HG03442 (cell line): ENCODE measurements around the gene POLR2J.
"Not testable (repeated sequence)": the region's sequence is repeated elsewhere in the genome, so short reads cannot be mapped to it uniquely, and the experiment has no call there.

Source experiments
- ATAC-seq: cut with Tn5 transposase; IDR thresholded peaks from one replicate; pipeline ENCODE4 v1.9.1; 2021; ENCODE audit warnings: mild to moderate bottlenecking, moderate library complexity; ENCODE audit not compliant: unreplicated experiment

The POLR2J gene

DNA sequence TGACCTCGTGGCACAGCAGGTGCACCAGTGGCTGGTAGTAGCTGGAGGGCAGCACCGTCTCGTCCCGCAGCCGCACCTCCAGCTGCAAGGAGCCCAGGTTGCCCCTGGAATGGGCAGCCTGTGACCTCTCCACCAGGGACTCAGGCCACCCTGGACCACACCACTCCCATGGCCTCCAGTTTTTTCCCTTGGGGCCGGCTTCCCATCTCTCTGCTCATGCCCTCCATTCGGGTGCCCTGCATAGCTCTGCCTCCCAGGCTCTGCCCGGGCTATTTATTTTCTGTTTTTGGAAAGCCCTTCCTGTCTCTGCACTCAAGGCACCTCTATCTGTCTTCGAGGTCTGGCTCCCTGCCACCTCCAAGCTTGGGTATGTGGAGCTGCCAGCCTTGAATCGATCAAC, 18.1 kb upstream of the POLR2J start:
- ATAC-seq, result not testable (repeated sequence)

DNA sequence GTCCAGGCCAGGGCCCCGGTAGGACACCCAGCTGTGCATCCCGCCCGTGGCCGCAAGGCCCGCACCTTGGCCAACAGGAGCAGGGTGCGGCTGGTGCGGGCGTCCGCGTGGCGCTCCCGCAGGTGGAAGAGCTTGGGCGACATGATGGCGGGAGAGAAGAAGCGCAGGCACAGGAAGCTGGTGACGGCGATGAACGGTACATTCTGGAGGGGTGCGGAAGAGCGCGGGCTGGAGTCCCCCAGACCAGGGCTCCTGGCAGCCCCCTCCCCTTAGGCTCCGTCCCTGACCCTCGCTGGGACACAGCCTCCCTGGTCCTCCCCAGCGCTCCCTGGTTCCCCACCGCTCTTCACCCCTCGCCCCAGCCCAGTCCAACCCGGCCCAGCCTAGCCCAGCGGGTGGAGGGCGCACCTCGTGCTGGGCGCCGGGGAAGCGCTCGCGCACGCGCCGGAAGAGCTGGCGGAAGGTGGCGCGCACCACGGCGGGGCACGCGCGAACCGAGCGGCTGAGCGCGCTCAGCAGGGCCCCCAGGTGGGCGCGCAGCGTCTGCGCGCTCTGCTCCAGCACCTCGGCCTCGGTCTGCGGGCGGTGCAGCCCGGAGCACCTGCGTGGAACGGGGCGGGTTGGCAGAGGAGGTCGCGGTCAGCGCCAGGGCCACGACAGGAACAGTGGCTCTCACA, 15.9 kb upstream of the POLR2J start:
- ATAC-seq, result peak; percentile 65

DNA sequence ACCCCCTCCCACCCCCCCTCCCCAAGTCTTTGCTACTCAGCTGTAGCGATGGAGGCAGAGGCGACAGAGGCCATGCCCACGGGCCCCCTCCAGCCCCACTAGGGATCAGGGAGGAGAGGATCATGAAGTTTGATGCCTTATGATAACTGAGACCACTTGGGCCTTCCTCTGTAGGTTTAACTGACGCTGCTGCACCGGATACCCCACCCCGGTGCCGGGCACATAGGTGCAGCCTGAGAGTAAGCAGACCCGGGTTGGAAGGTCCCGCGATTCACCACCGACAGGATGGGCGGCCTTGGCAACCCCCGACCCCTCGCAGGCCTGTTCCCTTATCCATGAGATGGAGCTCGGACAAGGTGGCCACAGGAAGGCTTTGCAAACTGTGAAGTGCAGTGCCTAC, 15.3 kb upstream of the POLR2J start:
- ATAC-seq, result not testable (repeated sequence)

DNA sequence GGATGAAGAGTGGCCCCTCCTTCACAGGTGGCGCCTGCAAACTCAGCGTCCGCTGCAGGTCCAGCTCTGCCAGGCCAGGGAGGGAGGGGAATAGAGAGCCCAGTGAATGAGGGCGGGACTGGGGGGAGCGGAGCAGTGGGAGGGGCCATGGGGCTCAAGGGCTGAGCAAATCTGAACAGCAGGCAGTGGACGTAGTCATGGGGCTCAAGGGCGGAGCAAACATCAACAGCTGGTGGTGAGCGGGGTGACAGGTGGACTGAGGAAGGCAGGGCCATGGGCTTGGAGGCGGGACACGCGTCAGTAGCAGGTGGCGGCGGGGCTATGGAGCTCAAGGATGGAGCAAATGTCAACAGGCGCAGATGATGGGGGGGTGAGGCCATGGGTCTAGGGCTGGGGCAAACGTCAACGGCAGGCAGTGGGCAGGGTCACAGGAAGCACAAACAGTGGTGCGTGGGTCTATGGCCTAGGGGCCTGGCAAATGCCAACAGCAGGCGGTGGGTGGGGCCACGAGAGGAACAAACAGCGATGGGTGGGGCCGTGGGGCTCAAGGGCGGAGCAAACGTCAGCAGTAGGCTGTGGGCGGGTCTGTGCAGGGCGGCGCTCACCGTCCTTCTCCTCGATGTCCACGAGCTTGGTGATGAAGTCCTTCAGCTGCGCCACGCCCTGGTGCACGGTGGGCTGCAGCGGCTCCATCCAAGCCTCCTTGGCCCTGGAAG, 14.7 kb upstream of the POLR2J start:
- ATAC-seq, result peak; percentile 28

DNA sequence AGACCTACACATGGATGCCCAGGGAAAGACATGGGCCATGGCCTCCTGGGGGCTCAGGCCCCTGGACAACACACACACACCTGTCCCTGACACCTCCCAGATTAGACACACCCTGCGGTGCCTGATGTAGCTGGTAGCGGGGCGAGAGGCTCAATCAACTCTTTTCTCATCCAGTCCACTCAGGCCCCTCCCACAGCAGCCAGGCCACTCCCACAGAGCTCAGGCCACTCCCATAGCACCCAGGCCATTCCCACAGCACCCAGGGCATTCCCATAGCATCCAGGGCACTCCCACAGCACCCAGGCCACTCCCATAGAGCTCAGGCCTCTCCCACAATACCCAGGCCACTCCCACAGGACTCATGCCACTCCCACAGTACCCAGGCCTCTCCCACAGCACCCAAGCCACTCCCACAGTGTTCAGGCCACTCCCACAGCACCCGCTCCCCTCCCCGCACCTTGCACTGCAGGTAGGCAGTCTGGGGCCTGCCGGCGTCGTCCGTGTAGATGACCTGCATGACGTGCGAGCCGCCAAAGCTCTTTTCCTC, 11.9 kb upstream of the POLR2J start:
- peak; percentile 41 for ATAC-seq

DNA sequence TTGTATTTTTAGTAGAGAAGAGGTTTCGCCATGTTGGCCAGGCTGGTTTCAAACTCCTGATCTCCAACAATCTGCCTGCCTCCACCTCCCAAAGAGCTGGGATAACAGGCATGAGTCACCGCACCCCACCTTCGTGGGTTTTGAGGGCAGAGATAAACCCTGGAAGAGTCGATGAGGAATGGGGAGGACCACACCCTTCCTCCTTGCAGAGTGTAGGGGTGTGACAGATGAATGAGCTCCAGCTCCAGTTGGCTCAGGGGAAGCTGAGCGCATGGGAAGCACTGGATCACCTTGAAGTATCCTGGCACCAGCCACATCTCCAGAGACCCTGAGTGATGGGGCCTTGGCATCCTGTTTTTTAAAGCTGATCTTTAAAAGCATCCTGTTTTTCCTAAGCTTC, 5.6 kb upstream of the POLR2J start:
- ATAC-seq, result not testable (repeated sequence)

DNA sequence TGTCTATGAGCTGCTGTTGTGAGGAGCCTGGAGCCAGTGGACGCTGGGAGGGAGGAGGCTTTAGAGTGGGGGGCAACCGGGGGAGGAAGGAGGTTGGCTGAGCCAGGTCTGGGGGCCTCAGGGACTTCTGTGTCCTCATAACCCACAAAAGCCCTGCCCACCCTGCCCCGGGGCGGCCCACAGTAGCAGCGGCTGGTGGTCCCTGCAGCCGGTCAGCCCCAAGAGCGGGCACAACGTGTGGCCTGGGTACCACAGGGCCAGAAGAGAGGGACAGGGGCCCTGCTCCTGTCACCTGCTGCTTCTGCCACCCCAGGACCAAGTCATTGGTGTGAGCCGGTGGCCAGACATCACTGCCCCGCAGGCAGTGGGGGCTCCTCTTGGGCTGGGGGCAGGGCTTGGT, 3.2 kb upstream of the POLR2J start:
- ATAC-seq, result not testable (repeated sequence)

DNA sequence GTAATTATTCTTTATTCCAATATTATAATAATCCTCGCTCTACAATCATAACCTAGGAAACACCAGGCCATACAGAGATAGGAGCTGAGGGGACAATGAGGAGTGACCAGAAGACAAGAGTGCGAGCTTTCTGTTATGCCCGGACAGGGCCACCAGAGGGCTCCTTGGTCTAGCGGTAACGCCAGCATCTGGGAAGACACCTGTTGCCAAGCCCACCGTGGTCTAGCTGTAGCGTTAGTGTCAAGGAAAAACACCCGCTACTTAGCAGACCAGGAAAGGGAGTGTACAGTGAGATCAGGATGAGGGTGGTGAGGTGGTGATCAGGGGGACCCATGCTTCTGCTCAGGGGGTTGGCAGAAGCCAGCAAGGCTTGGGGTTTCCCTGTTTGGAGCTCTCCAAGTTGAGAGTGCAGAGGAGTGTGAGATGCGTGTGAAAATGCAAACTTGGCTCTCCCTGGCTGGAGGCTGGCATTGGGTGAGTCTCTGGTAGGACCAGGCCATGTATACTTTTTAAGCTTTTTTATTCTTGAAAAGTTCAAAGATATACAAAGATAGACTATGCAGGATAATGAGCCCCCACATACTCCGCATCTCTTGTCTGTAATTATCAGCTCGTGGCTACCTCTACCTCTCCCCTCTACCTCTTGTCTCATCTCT, 1.4 kb upstream of the POLR2J start:
- not testable (repeated sequence) for ATAC-seq

DNA sequence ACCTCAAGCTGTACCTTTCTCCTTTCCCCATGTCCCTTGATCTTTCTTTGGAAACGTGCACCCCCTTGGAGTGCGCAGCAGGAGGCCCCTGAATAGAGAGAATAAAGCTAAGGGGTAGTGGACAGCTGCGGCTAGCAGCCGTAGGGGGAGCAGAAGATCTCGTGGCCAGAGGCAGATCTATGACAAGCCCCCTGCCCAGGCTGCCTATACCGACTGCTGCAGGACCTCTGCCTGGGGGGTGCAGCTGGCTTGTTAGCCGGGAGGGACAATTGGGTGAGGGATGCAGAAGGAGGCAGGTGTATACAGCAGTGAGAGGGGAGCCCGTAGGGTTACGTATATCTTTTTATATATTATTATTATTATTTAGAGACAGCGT, 475 bp upstream of the POLR2J start:
- ATAC-seq, result peak; percentile 24

DNA sequence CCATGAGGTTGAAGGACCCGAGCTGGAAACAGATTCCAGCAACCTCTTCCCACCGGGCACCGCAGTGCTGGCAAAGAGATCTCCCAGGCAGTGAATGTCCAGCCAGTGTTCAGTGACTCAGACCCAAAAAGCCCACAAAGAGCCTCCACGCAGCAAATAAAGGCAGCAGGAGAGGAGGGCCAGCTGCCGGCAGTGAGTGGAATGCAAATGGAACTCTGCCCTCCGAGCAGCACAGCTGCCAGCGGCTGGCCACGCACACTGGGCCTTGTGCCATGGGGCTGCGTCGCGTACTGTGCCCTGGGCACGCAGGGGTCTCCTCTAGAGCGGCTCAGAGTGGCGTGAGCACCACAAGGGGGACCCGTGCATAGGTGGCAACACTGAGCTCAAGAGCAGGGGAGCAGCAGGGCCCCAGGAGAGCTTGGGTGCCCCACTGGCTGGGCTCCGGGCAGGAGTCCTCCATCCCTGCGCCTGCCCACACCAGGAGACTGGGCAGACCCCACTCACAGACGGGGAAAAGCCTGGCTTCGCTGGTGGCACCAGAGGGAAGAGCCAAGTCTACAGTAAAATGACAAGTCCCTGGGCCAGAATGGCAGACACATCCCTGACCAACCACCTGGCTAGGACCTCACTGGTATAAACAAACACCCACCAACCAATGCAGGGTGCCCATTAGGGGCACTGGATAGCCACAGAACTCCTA, 3.8 kb downstream of the POLR2J start:
- not testable (repeated sequence) for ATAC-seq

DNA sequence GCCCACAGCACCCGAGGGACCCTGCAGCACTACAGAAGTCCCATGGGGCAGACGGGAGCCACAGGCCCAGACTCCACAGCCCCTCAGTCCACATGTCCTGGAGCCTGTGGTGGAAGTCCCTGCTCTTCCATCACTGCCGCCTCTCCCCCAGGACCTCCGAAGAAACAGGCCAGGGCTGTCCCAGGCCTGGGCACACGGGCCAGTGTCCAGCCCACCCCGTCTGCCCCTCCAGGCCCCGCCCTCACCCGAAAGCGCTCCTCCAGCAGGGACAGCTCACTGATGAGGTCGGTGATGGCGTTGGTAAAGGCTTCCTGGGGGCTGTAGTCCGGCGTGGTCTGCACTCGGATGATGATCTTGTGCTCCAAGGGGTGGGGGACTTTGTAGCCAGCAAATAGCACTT, 4.6 kb downstream of the POLR2J start:
- ATAC-seq, result not testable (repeated sequence)

DNA sequence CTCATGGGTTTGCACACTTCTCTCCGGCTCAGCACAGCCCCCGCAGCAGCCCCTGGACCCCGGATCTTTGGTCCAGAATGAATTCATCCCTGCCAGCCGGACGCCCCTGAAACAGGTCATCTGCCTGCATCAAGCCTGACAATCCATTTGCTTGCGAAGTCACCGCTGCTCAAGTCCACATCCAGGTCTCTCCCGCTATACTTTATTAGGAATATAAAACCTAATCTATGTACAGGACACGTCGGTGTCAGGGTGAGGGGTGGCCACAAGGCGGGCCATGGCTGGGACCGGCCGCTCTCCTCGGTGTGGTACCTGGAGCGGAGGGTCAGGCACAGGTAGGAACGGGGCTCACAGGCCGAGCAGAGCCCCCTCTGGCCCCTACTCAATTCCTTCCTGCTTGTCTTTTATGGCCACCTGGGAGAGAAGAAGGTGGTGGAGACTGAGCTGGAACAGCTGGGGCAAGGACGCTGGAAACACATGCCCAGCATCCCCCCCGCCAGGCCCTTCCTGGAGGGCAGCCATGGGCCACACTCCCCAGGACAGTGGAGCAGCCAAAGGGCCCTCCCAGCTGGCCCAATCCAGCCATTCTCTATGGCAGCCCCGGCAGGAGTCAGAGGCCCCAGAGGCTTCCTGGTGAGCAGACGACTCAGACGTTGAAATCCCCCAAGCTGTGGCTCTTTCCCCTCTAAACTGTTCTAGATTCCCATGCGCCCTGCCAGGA, 5.3 kb downstream of the POLR2J start:
- ATAC-seq, result no peak

DNA sequence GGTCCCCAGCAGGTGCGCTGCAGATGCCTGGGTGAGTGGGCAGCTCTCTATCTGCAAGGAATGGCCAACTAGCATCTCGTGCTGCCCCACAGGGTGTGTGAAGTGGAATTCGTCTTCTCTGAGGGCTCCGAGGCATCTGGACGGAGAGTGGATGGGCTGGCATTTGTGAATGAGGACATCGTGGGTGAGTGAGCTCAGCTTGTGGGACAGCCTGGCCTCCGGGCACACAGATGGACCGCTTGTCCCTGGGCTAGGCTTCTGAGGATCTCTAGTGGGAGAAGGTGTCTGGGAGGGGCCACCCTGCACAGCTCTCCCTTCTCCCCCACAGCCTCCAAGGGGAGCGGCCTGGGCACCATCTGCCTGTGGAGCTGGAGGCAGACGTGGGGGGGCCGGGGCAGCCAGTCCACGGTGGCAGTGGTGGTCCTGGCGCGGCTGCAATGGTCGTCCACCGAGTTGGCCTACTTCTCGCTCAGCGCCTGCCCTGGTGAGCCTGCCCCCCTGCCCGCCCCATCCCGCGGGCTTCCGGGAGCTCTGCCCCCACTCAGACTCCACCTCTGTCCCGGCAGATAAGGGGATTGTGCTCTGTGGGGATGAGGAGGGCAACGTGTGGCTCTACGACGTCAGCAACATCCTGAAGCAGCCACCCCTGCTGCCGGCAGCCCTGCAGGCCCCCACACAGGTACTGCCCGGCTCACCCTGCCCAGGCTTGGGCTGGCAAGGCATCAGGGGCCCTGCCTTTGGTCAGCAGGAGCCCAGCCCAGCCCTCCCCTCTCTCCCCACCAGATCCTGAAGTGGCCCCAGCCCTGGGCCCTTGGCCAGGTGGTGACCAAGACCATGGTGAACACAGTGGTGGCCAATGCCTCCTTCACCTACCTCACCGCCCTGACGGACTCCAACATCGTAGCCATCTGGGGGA, 6.3 kb downstream of the POLR2J start:
- ATAC-seq, result no peak

DNA sequence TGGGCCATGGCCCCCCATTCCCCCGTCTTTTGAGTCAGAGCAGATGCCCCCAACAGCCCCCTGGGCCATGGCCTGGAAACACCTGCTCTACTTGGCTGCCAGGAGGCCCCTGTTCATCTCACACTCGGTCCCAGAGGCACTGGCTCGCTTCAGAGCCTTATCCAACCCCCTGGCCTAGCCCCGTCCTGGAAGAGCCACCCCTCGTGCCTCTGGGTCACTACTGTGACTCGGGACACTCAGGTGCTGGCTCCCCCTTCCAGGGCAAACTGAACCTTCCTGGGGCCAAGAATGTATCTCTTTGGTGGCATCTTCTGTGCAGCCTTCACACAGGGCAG, 7.0 kb downstream of the POLR2J start:
- no peak for ATAC-seq

DNA sequence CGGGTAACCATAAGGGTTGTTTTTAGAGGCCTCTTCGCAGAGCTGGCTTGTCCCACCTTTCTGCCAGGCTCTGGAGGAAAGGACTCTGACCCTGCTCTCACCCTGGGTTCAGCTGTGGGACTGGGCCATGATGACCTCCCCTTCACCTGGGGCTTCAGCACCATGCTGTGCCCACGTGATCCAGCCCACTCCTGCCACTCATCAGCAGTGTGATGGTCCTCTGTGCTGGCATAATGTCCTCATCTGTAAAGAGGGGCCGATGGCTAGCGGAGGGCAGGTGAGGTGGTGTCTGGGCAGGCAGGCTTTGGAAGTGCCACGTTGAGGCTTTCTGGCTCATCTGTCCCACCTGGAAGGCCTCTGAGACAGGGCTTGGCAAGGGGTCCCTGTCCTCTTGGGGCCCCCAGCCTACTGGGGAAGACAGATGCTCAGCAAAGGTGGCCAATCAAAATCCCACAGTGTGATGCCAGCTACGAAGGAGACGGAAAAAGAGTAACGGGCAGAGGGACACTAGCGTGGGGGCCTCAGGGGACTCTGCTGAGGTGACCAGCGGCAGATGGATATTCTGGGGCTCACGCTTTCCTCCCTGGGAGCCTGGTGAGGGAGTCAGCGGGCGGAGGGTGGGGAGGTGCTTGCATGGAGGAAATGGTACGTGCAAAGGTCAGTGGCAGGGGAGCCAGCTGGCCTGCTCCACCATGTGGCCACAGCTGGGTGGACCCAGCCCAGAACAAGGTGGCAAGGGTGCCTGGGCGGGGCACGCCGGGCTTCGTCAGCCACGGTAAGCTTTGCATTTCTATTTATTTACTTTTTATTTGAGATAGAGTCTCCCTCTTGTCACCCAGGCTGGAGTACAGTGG, 8.5 kb downstream of the POLR2J start:
- no peak for ATAC-seq

DNA sequence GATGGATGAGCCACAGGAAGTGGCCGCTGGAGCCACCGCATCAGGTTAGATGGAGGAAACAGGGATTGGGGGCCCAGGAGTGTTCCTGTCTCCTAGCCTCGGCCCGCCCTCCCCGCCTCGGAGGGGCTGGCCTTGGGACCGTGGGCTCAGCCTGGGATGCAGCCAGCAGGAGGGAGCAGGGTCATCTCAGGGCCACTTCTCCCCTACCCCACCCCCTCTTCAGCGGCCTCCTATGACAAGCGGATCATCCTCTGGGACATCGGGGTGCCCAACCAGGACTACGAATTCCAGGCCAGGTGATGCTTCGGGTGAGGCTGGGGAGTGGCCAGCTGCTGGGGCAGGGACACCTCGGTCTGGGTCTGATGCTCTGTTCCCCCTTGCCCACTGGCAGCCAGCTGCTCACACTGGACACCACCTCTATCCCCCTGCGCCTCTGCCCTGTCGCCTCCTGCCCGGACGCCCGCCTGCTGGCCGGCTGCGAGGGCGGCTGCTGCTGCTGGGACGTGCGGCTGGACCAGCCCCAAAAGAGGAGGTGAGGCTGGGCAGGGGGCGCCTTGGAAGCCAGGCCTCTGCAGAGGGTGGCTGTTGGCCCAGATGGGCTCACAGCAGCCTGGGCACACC, 9.3 kb downstream of the POLR2J start:
- ATAC-seq, result no peak

DNA sequence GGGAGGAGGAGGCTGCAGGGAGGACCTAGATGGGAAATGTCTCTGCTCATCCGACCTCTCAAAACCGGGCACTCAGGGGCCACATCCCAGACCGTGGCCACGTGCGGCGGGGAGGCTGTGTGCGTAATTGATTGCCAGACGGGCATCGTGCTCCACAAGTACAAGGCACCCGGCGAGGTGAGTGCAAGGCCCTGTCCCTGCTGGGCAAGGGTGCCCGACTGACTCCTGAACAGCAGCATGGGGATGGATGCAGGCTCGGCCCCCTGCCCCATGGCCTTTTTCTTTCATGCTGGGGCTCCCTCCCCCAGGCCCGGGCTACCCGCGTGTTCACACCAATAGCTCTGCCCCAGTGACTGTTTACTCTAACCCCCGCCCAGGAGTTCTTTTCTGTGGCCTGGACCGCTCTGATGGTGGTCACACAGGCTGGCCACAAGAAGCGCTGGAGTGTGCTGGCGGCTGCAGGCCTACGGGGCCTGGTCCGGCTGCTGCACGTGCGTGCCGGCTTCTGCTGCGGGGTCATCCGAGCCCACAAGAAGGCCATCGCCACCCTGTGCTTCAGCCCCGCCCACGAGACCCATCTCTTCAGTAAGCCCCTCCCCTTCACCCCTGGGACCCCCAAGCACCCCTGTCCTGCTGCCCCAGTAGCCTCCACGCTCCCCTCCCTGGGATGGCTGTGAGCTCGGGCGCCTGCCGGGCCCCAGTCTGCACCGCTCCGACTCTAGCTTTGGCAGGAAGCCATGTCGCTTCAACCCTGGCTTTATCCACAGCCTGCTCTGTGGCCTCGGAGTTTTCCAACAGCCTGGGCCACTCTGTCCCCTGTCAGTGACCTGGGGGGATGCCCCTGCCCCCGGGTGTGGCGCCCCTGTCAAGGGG, 10.0 kb downstream of the POLR2J start:
- ATAC-seq, result no peak
